ENCODE data around the gene SPART. TPM values are rescaled to one million over a fixed set of nuclear protein-coding genes. Genes with fewer than 3 reads are reported as not detected.

SPART gene
- total RNA-seq, 2 donors from 2014 or later, result 49.1 to 53.9 TPM

- DNase-seq, result no peak
- TF ChIP-seq CTCF (conservative IDR thresholded peaks at IDR 0.05), result no peak
- Mint-ChIP-seq H3K9me3 (no peaks in the 10 kb centered on the region), H3K36me3 (ENCODE audit: low read depth) (no peaks in the 10 kb centered on the region), H3K27ac (no peak overlapping the region), H3K27me3 (ENCODE audit: insufficient read depth) (no peaks in the 10 kb centered on the region), H3K4me3 (no peak overlapping the region), H3K4me1 (peaks cover 10% of the 10 kb centered on the region)
- H3K4me3 ChIP-seq (ENCODE audit: low read length), result no peak overlapping the region
- H3K9me3 ChIP-seq (ENCODE audit: control insufficient read depth, low read length), result peaks cover 7% of the 10 kb centered on the region
- H3K36me3 ChIP-seq (ENCODE audit: control insufficient read depth, insufficient read depth, low read length), result no peaks in the 10 kb centered on the region
- H3K4me1 ChIP-seq (ENCODE audit: control insufficient read depth, insufficient read depth, low read length), result no peaks in the 10 kb centered on the region
- no peak overlapping the region for H3K9ac ChIP-seq (ENCODE audit: extremely low read depth, low read length, poor library complexity, severe bottlenecking)
- H3K27me3 ChIP-seq (ENCODE audit: control insufficient read depth, insufficient read depth, low read length, poor library complexity, severe bottlenecking), result no peaks in the 10 kb centered on the region
- H3K27ac ChIP-seq (ENCODE audit: low read depth, low read length), result no peak overlapping the region
Measured at GRCh38 chr13:36261976-36262375, 84.2 kb downstream of the SPART start.

- H3K36me3 Mint-ChIP-seq (ENCODE audit: low read depth), result no peaks in the 10 kb centered on the region
- Histone ChIP-seq H3K36me3 (ENCODE audit: control insufficient read depth, insufficient read depth, low read length) (no peaks in the 10 kb centered on the region), H3K9me3 (ENCODE audit: control insufficient read depth, low read length) (peaks cover 7% of the 10 kb centered on the region), H3K4me1 (ENCODE audit: control insufficient read depth, insufficient read depth, low read length) (no peaks in the 10 kb centered on the region), H3K27me3 (ENCODE audit: control insufficient read depth, insufficient read depth, low read length, poor library complexity, severe bottlenecking) (no peaks in the 10 kb centered on the region), H3K9ac (ENCODE audit: extremely low read depth, low read length, poor library complexity, severe bottlenecking) (no peak overlapping the region), H3K27ac (ENCODE audit: low read depth, low read length) (no peak overlapping the region), H3K4me3 (ENCODE audit: low read length) (no peak overlapping the region)
- H3K9me3 Mint-ChIP-seq, result no peaks in the 10 kb centered on the region
- H3K27ac Mint-ChIP-seq, result no peak overlapping the region
- DNase-seq, result no peak
- no peaks in the 10 kb centered on the region for H3K27me3 Mint-ChIP-seq (ENCODE audit: insufficient read depth)
- TF ChIP-seq CTCF (conservative IDR thresholded peaks at IDR 0.05), result no peak
- WGBS, 2 experiments (ENCODE audit: insufficient coverage in 1 of 2, insufficient read length in 1 of 2), result 90 to 92% methylated on average over 3 of the region's 3 CpGs
- H3K4me3 Mint-ChIP-seq, result no peak overlapping the region
- H3K4me1 Mint-ChIP-seq, result peaks cover 10% of the 10 kb centered on the region
Measured at GRCh38 chr13:36261011-36261410, 85.2 kb downstream of the SPART start.

GRCh38 chr13:36259361-36260137, 86.6 kb downstream of the SPART start:
- Mint-ChIP-seq H3K4me1 (peaks cover 10% of the 10 kb centered on the region), H3K36me3 (ENCODE audit: low read depth) (no peaks in the 10 kb centered on the region), H3K4me3 (no peak overlapping the region), H3K27ac (no peak overlapping the region), H3K9me3 (no peaks in the 10 kb centered on the region), H3K27me3 (ENCODE audit: insufficient read depth) (no peaks in the 10 kb centered on the region)
- Histone ChIP-seq H3K27ac (ENCODE audit: low read depth, low read length) (no peak overlapping the region), H3K4me3 (ENCODE audit: low read length) (no peak overlapping the region), H3K4me1 (ENCODE audit: control insufficient read depth, insufficient read depth, low read length) (no peaks in the 10 kb centered on the region), H3K36me3 (ENCODE audit: control insufficient read depth, insufficient read depth, low read length) (no peaks in the 10 kb centered on the region), H3K9ac (ENCODE audit: extremely low read depth, low read length, poor library complexity, severe bottlenecking) (no peak overlapping the region), H3K27me3 (ENCODE audit: control insufficient read depth, insufficient read depth, low read length, poor library complexity, severe bottlenecking) (no peaks in the 10 kb centered on the region), H3K9me3 (ENCODE audit: control insufficient read depth, low read length) (peaks cover 7% of the 10 kb centered on the region)
- no peak for DNase-seq
- 96 to 100% methylated on average over 7 to 8 of the region's 8 CpGs for WGBS, 2 experiments (ENCODE audit: insufficient coverage in 1 of 2, insufficient read length in 1 of 2)
- TF ChIP-seq CTCF (conservative IDR thresholded peaks at IDR 0.05), result no peak

All from endodermal cell (in vitro differentiated cells).